NCI-H128 (cell line): ENCODE results near the gene CALCOCO1.
"Not testable (repeated sequence)": the region's sequence is repeated elsewhere in the genome, so short reads cannot be mapped to it uniquely, and the experiment has no call there.

Experiments
- DNase-seq: peaks from one replicate; lab custom pipeline; 2025; ENCODE audit not compliant: unreplicated experiment; lab: John Stamatoyannopoulos, UW

Gene CALCOCO1

DNA sequence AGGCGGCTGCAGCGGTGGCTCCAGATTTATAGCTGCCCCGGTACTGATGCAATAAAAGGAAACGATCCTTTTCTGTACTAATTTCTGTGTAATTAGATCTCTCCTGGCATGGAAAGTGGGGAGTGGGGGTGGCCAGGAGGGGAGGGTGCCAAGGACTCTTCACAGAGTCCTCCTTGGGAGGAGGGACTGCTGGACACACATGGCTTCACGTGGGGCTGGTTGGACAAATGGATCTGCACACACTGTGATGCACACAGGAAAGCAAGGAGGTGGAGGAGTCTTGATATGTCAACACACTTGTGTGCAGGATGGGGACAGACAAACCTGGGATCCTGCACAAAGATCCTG, 27.6 kb downstream of the CALCOCO1 start:
- DNase-seq = no peak

DNA sequence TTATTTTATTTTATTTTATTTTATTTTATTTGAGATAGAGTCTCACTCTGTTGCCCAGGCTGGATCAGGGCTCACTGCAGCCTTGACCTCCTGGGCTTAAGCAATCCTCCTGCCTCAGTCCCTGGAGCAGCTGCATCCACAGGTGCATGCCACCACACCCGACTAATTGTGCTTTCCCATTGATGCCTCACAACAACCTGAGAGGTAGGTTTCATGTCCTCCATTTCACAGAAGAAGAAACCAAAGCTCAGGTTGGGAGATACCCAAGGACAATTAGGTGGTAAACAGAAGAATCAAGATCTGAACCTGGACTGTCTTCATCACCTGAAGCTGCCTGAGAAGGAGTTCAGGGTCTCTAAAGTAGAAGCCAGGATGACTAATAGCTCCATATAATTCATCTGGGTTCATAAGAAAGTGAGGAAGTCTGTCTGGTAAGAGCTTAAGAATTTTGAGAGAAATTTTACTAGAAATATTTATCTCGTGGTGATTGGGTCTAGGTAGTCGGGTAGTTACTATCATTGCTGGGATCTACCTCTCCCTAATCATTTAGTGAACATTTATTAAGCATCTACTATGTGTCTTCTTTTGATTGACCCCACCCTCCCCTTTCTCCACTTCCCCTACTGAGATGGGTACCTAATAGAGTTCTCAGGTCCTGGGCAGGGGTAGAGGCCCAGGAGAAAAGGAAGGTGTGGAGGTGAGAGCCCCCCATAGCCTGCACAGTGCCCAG, 28.1 kb downstream of the CALCOCO1 start:
- no peak for DNase-seq

DNA sequence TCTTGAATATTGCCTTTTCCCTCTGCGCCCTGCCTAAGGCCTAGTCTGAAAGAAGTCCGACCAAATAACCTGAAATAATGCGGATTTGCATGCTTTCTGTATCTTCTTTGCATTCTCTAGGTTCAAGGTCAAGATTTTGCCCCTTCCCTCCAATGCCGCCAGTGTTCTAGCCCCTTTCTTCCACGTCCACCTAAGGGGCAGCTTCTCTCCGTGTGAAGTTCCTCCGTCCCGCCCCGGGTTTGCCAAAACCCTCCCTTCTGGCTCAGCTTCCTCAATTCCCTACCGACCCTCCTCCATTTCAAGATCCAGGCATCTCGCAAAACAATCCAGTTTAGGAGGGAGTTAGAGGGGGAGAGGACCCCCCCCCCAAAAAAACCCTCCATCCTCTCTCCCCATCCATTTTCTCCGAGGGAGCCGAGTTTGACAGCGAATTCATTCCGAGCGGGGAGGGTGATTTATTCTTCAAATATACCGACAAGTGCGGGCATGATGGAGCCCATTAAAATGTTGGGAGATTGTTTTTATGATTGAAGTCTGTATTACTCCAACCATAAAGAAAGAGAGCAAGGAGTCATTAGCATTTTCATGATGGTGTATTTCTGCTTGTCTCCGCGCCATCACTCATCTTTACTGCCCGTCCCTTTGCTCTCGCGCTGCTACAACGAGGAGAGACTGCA, 30.5 kb downstream of the CALCOCO1 start:
- DNase-seq = no peak

DNA sequence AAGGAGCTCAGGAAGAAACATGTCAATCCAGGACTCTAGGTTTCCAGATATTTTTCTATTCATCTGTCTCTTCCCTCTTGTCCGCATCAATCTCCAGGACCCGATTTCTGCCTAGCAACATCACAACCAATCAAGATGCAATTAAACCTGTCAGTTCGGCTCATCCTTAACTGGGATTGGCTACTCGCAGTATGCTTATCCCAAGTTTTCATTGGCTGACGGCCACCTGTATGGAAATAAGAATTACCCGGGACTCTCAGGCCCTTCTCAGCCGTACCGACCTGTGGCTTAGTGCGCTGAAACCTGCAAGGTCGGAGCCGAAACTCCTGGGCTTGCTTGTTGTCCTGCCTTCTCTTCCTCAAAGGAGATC, 31.0 kb downstream of the CALCOCO1 start:
- DNase-seq = peak; percentile 89

DNA sequence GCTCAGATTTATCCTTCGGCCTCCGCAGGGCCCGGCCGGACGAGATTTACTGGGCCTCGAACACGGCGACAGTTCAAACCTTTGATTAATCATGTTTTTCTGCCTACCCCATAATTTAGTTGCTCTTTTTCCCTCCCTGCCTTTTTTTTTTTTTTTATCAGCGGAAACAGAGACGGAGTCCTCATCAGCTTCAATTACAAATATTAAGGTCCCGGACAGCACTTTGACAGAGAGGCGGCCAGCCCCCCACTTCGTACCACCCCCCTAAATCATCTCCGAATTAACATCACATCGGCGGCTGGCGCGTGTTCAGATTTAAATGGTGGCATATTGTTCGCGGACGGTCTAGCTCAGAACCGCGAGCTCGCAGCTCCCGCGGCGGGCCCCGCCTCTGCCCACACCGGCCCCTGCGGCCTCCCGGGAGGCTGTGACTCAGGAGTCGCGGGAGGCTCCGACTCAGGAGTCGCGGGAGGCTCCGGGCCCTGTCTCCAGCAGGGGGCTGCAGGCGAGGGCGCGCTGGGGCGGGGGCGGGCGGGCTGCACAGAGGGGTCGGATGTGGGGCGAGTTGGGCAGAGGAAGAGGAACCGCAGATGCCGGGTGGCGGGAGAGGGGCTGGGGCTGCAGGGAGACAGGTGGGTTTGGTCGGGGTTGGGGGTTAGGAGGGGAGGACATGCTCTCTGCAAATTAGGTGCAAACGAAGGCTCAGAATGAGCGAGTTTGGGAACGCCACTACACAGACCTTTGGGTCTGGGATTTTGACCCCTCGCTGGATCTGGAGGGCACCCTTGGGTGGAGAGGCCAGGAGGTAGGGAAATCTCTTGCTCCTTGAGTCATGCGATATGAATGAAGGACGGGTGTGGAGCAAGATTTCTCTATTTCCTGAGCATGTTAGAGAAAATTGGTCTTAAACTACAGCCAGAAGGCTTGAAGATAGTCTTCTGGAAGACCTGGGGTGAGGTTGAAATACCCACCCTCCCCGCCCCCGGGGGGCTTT, 31.8 kb downstream of the CALCOCO1 start:
- no peak for DNase-seq

DNA sequence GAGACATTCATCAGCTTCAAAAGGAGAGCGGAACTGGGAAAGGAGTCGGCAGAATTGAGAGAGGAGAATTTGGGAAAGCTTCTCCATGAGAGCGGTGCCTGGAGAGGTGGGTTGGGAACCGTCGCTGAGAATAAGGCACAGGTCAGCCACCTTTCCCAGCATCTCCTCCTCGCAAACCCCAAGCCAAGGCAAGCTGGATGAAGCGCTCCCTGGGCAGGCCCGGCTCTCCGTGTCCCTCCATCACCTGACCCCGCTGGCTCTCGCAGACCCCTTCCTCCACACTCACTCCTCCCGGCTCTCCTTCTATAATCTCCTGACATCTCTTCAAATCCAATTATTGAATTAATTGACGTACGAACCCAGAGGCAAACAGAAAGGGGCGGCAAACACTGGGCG, 32.5 kb downstream of the CALCOCO1 start:
- no peak for DNase-seq

DNA sequence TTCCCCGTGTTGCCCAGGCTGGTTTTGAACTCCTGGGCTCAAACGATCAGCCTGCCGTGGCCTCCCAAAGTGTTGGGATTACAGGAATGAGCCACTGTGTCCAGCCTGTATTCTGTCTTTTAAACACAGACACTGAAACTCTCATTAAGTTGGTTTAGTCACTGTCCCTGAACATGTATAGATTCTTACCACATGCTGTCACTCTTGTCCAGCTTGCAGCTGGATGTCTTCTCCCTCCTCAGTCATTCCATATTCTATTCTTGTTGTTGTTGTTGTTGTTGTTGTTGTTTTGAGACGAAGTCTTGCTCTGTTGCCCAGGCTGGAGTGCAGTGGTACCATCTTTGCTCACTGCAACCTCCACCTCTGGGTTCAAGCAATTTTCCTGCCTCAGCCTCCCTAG, 39.1 kb downstream of the CALCOCO1 start:
- no peak for DNase-seq

DNA sequence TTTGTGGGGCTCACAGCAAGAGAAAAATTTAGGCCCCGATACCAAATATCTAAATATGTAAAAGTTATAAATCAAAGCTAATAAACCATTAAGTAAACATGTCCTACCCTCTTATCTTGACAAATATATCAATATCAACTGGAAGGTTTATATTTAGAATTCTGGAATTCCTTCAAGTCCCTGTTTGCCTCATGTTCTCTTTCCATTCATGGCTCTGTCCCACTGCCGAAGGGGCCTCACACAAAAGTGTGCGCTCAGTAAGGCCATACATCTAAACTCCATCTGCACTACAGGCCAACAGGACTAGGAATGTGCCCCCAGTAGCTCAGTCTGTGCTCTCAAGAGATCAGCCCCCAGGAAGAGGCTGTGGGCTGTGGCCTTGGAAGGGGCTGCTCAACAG, 40.8 kb downstream of the CALCOCO1 start:
- DNase-seq = no peak

DNA sequence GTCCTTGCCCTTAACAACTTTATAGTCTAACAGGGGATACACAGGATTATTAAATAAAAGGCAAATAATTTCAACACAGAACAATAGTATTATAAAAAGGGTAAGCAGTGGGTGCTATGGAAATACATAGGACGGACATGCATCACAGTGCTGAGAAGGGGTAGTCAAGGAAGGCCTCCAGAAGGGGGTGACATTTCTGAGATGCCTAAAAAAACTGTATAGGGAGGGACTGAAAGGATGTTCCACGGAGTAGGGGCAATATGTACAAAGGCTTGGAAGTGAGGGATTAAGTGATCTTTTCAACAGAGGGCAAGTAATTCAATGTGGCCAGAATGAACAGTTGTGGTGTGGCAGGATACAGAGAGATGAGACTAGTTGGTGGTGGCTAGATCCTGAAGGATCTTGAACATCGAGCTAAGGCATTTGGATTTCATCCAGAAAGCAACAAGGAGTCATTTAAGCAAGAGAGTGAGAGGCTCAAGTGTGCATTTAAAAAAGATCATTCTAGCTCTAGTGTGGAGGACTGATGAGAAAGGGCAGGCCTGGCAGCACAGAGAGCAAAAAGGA, 42.5 kb downstream of the CALCOCO1 start:
- no peak for DNase-seq

DNA sequence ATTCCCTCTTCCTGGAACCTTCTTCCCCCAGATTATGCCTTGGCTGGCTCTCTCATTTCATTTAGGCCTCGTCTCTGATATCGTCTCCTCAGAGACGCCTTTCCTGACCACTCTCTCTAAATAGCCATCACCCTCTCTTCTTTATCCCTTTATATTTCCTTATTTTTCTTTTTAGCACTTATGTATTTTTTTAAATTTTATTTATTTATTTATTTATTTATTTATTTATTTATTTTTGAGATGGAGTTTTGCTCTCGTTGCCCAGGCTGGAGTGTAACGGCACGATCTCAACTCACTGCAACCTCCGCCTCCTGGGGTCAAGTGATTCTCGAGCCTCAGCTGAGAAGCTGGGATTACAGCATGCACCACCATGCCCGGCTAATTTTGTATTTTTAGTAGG, 43.3 kb downstream of the CALCOCO1 start:
- DNase-seq = no peak

DNA sequence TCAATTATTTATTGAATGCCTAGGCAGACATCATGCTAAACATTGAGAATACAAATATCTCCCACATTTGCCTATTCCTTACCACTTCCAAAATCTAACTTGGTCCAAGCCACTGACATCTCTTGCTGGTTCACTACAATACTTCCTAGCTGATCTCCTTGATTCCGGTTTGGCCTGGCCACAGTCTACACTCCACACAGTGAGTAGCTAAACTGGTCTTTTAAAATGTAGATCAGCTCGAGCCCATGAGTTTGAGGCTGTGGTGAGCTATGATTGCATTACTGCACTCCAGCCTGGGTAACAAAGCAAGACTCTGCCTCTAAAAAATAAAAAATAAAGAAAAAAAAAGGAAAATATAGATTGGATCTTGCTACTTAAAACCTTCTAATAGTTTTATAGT, 43.8 kb downstream of the CALCOCO1 start:
- no peak for DNase-seq

DNA sequence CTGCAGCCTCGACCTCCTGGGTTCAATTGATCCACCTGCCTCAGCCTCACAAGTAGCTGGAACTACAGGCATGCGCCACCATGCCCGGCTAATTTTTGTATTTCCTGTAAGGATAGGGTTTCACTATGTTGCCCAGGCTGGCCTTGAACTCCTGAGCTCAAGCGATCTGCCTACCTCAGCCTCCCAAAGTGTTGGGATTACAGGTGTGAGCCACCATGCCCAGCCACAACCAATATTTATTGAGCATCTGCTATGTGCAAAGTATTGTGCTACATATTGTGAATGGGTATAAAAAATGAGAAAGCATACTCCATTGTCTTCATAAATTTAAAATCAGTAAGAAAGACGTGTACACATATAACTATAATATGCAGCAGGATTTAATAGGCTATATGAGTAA, 47.2 kb downstream of the CALCOCO1 start:
- not testable (repeated sequence) for DNase-seq

DNA sequence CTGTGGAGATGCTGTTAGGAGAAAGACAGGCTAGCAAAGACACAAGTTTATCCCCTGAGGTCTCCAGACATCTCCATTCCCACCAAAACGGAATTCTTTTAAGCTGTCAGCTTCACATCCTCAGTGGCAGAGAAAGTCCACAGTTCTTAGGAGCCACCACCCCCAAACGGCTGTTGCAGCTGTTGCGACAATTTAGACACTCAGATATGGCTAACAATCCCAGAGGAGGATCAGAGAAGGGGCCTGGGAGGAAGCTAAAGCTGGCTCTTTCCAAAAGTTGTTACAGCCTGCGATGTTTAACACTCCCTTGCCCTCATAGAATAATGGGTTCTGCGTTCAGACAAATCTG, 49.5 kb downstream of the CALCOCO1 start:
- no peak for DNase-seq

DNA sequence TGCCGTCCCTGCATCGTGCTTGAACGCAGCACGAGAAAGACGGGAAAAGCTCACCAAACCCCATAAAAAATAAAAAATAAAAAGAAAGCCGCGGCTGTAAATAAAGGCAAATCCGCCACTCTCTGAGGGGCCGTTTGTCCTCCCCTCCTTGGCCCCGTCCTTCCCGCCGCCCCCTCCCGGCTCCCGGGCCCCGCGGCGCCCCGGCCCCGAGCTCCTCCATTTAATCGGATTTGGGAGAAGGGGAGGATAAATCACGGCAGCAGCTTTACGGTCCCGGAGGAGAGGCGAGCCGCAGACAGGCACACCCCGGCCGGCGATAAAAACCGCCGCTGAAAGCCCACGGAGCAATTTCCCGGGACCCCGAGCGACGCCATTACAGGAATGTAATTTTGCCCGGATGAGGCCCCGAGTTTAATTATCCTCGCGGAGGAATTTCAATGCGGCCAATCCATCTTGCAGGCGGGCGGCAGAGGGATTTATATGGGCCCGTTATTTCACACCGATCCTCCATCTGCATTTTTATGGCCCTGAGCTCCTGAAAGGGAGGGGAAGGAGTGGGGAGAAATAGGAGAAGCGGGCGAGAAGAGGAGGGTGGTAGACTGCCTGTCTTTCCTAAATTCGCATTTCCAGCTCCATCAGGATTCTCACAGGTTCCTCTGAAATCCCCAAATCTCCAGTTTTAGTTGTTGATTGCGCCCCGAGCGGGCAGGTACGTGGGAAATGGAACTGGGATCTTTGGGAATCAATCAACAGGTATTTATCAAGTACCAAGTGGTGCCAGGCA, 50.0 kb downstream of the CALCOCO1 start:
- no peak for DNase-seq

DNA sequence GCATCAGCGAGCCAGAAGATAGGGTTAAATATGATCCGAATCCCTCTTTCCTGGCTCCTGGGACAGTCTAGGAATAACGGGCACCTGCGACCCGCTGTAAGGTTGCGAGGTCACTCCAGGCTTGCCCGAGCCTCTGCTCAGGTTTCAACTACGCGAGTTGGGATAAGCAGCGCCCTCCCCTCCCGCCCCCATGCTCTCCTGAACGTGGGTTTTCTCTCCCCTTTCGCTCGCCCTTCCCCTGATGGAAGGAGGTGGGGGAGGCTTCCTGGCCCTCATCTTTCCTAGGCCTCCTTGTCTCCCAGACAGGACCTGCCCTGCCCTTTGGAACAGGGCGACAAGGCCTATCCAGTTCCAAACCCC, 50.6 kb downstream of the CALCOCO1 start:
- DNase-seq = no peak

DNA sequence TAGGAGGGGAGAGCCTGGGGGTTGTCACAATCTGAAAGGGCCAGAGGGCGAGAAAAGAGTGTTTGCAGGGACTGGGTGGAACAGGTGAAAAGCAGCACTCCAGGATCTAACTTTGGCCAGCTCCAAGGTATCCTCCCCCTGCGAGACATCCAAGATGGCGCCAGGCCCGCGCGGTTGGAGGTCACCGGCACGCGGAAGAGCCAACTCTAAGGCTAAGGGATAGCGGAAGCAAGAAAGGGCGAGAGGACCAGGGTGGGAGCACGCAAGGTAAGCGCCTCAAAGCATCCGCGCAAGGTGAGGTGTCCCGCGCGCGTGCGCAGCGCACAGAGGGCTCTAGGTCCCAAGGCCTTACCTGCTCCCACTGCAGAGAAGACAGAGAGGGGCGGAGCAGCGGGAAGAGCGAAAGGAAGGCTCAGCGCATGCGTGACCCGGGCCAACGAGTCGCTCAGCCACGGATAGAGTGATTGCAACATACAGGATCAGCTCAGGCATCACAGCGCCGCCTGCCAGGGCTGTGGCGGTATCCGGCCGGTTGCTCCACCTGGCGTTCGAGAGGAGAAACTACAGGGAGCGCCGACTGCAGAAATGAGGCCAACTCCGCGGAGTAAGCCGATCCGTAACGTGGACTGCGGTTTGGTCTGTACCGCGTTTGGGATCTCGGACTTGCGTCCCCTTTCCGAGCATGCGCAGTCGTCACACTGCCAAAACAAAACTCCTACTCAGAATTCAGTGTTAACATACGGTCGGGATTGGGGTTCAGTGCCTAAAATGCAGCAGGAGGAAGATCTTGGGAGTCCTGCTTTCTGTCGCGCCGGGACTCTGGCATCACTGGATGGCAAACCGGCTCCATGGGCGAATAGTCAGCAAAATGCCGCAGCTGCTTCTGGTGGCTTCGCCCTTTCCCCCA, 51.3 kb downstream of the CALCOCO1 start, which contains the start of gene ATP5MC2:
Gene ATP5MC2 (minus strand): TSS at position 383 of the 907 bp plus-strand sequence. CDS start 3,469 bp downstream, outside the sequence.
- peak; percentile 98 for DNase-seq

DNA sequence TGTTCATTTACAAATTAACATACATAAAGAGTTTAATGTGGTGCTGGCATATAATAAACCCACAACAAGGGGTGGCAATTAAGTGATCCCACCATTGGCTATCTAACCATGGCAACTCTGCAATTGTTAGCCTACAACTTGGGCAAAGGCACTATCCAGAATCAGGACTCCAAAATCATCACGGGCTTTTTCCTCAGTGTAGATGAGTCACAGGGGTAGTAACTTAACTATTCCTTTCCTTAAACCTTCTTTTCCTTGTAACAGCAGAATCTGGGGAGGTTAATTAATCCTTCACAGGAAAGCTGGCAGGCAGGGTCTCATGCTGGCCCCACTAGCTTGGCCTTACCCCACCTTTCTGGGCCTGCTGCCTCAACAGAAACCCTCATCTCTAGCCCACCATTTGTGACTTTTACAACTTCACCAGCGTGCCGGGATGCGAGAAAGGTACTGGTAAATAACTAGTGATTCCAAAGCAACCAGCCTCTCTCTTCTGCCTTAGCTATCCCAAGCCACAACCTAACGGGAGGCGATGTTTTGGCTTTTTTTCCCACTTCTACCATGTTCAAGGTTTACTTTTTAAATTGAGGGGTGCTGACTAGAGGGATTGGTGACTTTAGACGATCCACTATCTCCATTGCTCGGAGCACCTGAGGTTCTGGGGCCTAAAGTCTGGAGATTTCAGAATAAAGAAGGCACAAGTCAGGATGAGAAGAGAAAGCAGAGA, 52.1 kb downstream of the CALCOCO1 start:
- no peak for DNase-seq

DNA sequence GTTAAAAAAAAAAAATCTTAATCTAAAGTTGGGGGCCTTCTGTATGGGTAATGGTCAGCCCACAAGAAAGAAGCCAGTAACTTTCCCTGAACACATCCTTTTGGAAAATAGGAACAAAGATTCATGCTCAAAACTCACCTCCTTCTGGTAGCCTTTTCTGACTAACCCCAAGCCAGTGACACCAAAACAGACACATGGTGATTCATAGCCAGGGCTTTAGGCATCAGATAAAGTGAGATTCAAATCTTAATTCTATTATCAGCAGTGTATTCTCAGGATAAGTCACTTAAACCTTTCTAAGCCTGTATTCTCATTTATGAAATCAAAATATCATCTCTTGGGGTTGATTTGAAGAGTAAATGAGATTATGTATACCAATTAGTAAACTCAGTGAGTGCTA, 56.3 kb downstream of the CALCOCO1 start:
- DNase-seq = no peak

DNA sequence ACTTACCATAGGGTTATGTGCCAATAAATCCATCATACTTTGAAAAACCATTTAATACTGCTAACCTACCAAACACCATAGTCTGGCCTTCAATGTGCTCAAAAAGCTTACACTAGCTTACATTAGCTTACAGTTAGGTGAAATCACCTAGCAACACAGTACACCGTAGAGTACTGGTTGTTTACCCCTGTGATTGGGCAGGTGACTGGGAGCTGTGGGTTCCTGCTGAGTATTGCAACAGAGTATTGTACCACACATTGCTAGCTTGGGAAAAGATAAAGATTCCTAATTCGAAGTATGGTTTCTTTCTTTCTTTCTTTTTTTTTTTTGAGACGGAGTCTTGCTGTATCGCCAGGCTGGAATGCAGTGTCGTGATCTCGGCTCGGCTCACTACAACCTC, 56.9 kb downstream of the CALCOCO1 start:
- no peak for DNase-seq
